OCI-LY1 (cell line): Measurements from ENCODE around the gene CPNE1.

Experiments used
- H2AFZ ChIP-seq: fragments of 200-600 bp; sonication (generic), shearing (Covaris generic); 2 replicates; pipeline ENCODE4 v1.6.0; 2014; ENCODE audit warnings: antibody characterized with exemption, mild to moderate bottlenecking, low read length
- H3F3A ChIP-seq: fragments of 200-600 bp; sonication (generic), shearing (Covaris generic); 2 replicates; pipeline ENCODE4 v1.6.0; 2014; ENCODE audit warnings: mild to moderate bottlenecking, antibody characterized with exemption, low read length, moderate library complexity; ENCODE audit not compliant: insufficient read depth
- H3K27ac ChIP-seq: fragments of 200-600 bp; sonication (generic); 2 replicates; pipeline ENCODE4 v1.5.1; 2014; ENCODE audit warnings: low read length, mixed run types, mild to moderate bottlenecking, low read depth; ENCODE audit not compliant: poor library complexity, severe bottlenecking
- H3K27me3 ChIP-seq: fragments of 200-600 bp; sonication (generic); 2 replicates; pipeline ENCODE4 v1.6.0; 2014; ENCODE audit warnings: antibody characterized with exemption, mild to moderate bottlenecking, low read length, moderate library complexity; ENCODE audit not compliant: insufficient read depth
- H3K36me3 ChIP-seq: fragments of 200-600 bp; sonication (generic); 2 replicates; pipeline ENCODE4 v1.6.1; 2014; ENCODE audit warnings: mild to moderate bottlenecking, antibody characterized with exemption, low read length, moderate library complexity, mixed read lengths; ENCODE audit not compliant: insufficient read depth
- H3K4me1 ChIP-seq: fragments of 200-600 bp; sonication (generic); 2 replicates; pipeline ENCODE4 v1.5.1; 2014; ENCODE audit warnings: mild to moderate bottlenecking, low read length, moderate library complexity; ENCODE audit not compliant: insufficient read depth, severe bottlenecking
- H3K4me2 ChIP-seq: fragments of 200-600 bp; sonication (generic), shearing (Covaris generic); 2 replicates; pipeline ENCODE4 v1.6.1; 2014; ENCODE audit warnings: low read length
- H3K4me3 ChIP-seq: fragments of 200-600 bp; sonication (generic); 2 replicates; pipeline ENCODE4 v1.5.1; 2014; ENCODE audit warnings: low read length, low read depth, mild to moderate bottlenecking, mixed read lengths; ENCODE audit not compliant: poor library complexity, severe bottlenecking
- H3K79me2 ChIP-seq: fragments of 200-600 bp; shearing (Covaris generic); 2 replicates; pipeline ENCODE4 v1.6.1; 2016; ENCODE audit warnings: mixed run types, low read length, mixed read lengths; ENCODE audit not compliant: insufficient read depth
- H3K9ac ChIP-seq: fragments of 200-600 bp; sonication (generic), shearing (Covaris generic); 2 replicates; pipeline ENCODE4 v1.6.1; 2014; ENCODE audit warnings: mild to moderate bottlenecking, low read length, mixed read lengths
- H3K9me2 ChIP-seq: fragments of 200-600 bp; sonication (generic), shearing (Covaris generic); 2 replicates; pipeline ENCODE4 v1.6.1; 2014; ENCODE audit warnings: low read depth, mild to moderate bottlenecking, low read length, mixed read lengths
- H3K9me3 ChIP-seq: fragments of 200-600 bp; shearing (Covaris generic); 2 replicates; pipeline ENCODE4 v1.6.1; 2014; ENCODE audit warnings: low read length, mixed read lengths
- H4K20me1 ChIP-seq: fragments of 200-600 bp; sonication (generic), shearing (Covaris generic); 2 replicates; pipeline ENCODE4 v1.6.0; 2016; ENCODE audit warnings: mild to moderate bottlenecking, low read length; ENCODE audit not compliant: insufficient read depth
- CTCF ChIP-seq: fragments of 200-600 bp; sonication (generic), shearing (Covaris generic); IDR thresholded peaks from 2 replicates; pipeline ENCODE4 v1.5.1; 2017; ENCODE audit warnings: mild to moderate bottlenecking, antibody characterized with exemption, low read length, moderate library complexity, mixed read lengths
- EZH2 ChIP-seq: fragments of 200-600 bp; sonication (generic), shearing (Covaris generic); IDR thresholded peaks from 2 replicates; pipeline ENCODE4 v1.8.0; 2017; ENCODE audit warnings: borderline replicate concordance, mixed run types, mild to moderate bottlenecking, antibody characterized with exemption, low read length, moderate library complexity, mixed read lengths

Gene CPNE1

GRCh38 chr20:35583636-35584560 is 80.8 kb downstream of the CPNE1 start:
- TF ChIP-seq EZH2: no peak
- TF ChIP-seq CTCF: no peak
- no peak overlapping the region for H2AFZ ChIP-seq
- H3K9ac ChIP-seq: no peak overlapping the region

GRCh38 chr20:35582741-35583404 is 81.8 kb downstream of the CPNE1 start:
- Histone ChIP-seq H3K9me2 (no peaks in the 10 kb centered on the region), H3K36me3 (no peaks in the 10 kb centered on the region), H3K4me2 (no peak overlapping the region), H3K9me3 (no peaks in the 10 kb centered on the region), H3K9ac (no peak overlapping the region), H3K79me2 (no peaks in the 10 kb centered on the region), H3K27me3 (no peaks in the 10 kb centered on the region), H3F3A (no peaks in the 10 kb centered on the region), H2AFZ (no peak overlapping the region), H3K4me1 (no peaks in the 10 kb centered on the region), H3K27ac (no peak overlapping the region), H3K4me3 (no peak overlapping the region), H4K20me1 (no peaks in the 10 kb centered on the region)
- TF ChIP-seq EZH2: no peak
- TF ChIP-seq CTCF: no peak

More at GRCh38 chr20:35583636-35584560, 80.8 kb downstream of the CPNE1 start:
- H3K27ac ChIP-seq: no peak overlapping the region
- no peaks in the 10 kb centered on the region for H3K36me3 ChIP-seq
- no peaks in the 10 kb centered on the region for H3K79me2 ChIP-seq
- no peak overlapping the region for H3K4me3 ChIP-seq
- no peaks in the 10 kb centered on the region for H3K9me3 ChIP-seq
- no peaks in the 10 kb centered on the region for H3K9me2 ChIP-seq
- no peaks in the 10 kb centered on the region for H3K4me1 ChIP-seq
- H3K4me2 ChIP-seq: no peak overlapping the region
- H4K20me1 ChIP-seq: no peaks in the 10 kb centered on the region
- H3K27me3 ChIP-seq: no peaks in the 10 kb centered on the region
- H3F3A ChIP-seq: no peaks in the 10 kb centered on the region

- no peaks in the 10 kb centered on the region for H4K20me1 ChIP-seq
- H3K79me2 ChIP-seq: no peaks in the 10 kb centered on the region
- no peak overlapping the region for H3K4me3 ChIP-seq
- no peak overlapping the region for H2AFZ ChIP-seq
- no peak overlapping the region for H3K27ac ChIP-seq
- H3K4me1 ChIP-seq: no peaks in the 10 kb centered on the region
- H3K9me3 ChIP-seq: no peaks in the 10 kb centered on the region
- no peaks in the 10 kb centered on the region for H3K9me2 ChIP-seq
- H3K9ac ChIP-seq: no peak overlapping the region
- no peak overlapping the region for H3K4me2 ChIP-seq
- no peaks in the 10 kb centered on the region for H3K36me3 ChIP-seq
- TF ChIP-seq CTCF: no peak
- TF ChIP-seq EZH2: no peak
- H3F3A ChIP-seq: no peaks in the 10 kb centered on the region
- H3K27me3 ChIP-seq: no peaks in the 10 kb centered on the region
Observed at GRCh38 chr20:35582131-35582530, 82.6 kb downstream of the CPNE1 start.
